GM19397 (cell line): ENCODE results near the gene PIP5K1C.
"Not testable (repeated sequence)": the region's sequence is repeated elsewhere in the genome, so short reads cannot be mapped to it uniquely, and the experiment has no call there.

Source experiments
- ATAC-seq: cut with Tn5 transposase; IDR thresholded peaks from one replicate; pipeline ENCODE4 v1.9.1; 2021; ENCODE audit warnings: mild to moderate bottlenecking, moderate library complexity; ENCODE audit not compliant: unreplicated experiment

The PIP5K1C gene

GRCh38 chr19:3679581-3679980 is 20.7 kb downstream of the PIP5K1C start:
- ATAC-seq: no peak

GRCh38 chr19:3679138-3679537 is 21.1 kb downstream of the PIP5K1C start:
- ATAC-seq: no peak

GRCh38 chr19:3678188-3678587 is 22.1 kb downstream of the PIP5K1C start:
- no peak for ATAC-seq

GRCh38 chr19:3674784-3675543 is 25.3 kb downstream of the PIP5K1C start:
- ATAC-seq: no peak

- no peak for ATAC-seq
Measured at GRCh38 chr19:3673506-3674439, 26.5 kb downstream of the PIP5K1C start.

- ATAC-seq: no peak
Measured at GRCh38 chr19:3672993-3673392, 27.3 kb downstream of the PIP5K1C start.

GRCh38 chr19:3672575-3672948 is 27.7 kb downstream of the PIP5K1C start:
- ATAC-seq: no peak

GRCh38 chr19:3671680-3672574 is 28.3 kb downstream of the PIP5K1C start:
- no peak for ATAC-seq

GRCh38 chr19:3670796-3671679 is 29.2 kb downstream of the PIP5K1C start:
- no peak for ATAC-seq

- ATAC-seq: no peak
Measured at GRCh38 chr19:3669947-3670795, 30.1 kb downstream of the PIP5K1C start.

- no peak for ATAC-seq
Measured at GRCh38 chr19:3669082-3669946, 31.0 kb downstream of the PIP5K1C start.

GRCh38 chr19:3668331-3669081 is 31.8 kb downstream of the PIP5K1C start:
- ATAC-seq: no peak

- no peak for ATAC-seq
Measured at GRCh38 chr19:3667766-3668165, 32.5 kb downstream of the PIP5K1C start.

GRCh38 chr19:3667037-3667638 is 33.1 kb downstream of the PIP5K1C start:
- ATAC-seq: no peak

- not testable (repeated sequence) for ATAC-seq
Measured at GRCh38 chr19:3666545-3666856, 33.8 kb downstream of the PIP5K1C start.

- no peak for ATAC-seq
Measured at GRCh38 chr19:3665681-3666544, 34.4 kb downstream of the PIP5K1C start.
